OCI-LY1 (cell line): ENCODE measurements around the gene GRIK3.

Experiments used
- H2AFZ ChIP-seq: fragments of 200-600 bp; sonication (generic), shearing (Covaris generic); 2 replicates; pipeline ENCODE4 v1.6.0; 2014; ENCODE audit warnings: antibody characterized with exemption, mild to moderate bottlenecking, low read length
- H3F3A ChIP-seq: fragments of 200-600 bp; sonication (generic), shearing (Covaris generic); 2 replicates; pipeline ENCODE4 v1.6.0; 2014; ENCODE audit warnings: mild to moderate bottlenecking, antibody characterized with exemption, low read length, moderate library complexity; ENCODE audit not compliant: insufficient read depth
- H3K27ac ChIP-seq: fragments of 200-600 bp; sonication (generic); 2 replicates; pipeline ENCODE4 v1.5.1; 2014; ENCODE audit warnings: low read length, mixed run types, mild to moderate bottlenecking, low read depth; ENCODE audit not compliant: poor library complexity, severe bottlenecking
- H3K27me3 ChIP-seq: fragments of 200-600 bp; sonication (generic); 2 replicates; pipeline ENCODE4 v1.6.0; 2014; ENCODE audit warnings: antibody characterized with exemption, mild to moderate bottlenecking, low read length, moderate library complexity; ENCODE audit not compliant: insufficient read depth
- H3K36me3 ChIP-seq: fragments of 200-600 bp; sonication (generic); 2 replicates; pipeline ENCODE4 v1.6.1; 2014; ENCODE audit warnings: mild to moderate bottlenecking, antibody characterized with exemption, low read length, moderate library complexity, mixed read lengths; ENCODE audit not compliant: insufficient read depth
- H3K4me1 ChIP-seq: fragments of 200-600 bp; sonication (generic); 2 replicates; pipeline ENCODE4 v1.5.1; 2014; ENCODE audit warnings: mild to moderate bottlenecking, low read length, moderate library complexity; ENCODE audit not compliant: insufficient read depth, severe bottlenecking
- H3K4me2 ChIP-seq: fragments of 200-600 bp; sonication (generic), shearing (Covaris generic); 2 replicates; pipeline ENCODE4 v1.6.1; 2014; ENCODE audit warnings: low read length
- H3K4me3 ChIP-seq: fragments of 200-600 bp; sonication (generic); 2 replicates; pipeline ENCODE4 v1.5.1; 2014; ENCODE audit warnings: low read length, low read depth, mild to moderate bottlenecking, mixed read lengths; ENCODE audit not compliant: poor library complexity, severe bottlenecking
- H3K79me2 ChIP-seq: fragments of 200-600 bp; shearing (Covaris generic); 2 replicates; pipeline ENCODE4 v1.6.1; 2016; ENCODE audit warnings: mixed run types, low read length, mixed read lengths; ENCODE audit not compliant: insufficient read depth
- H3K9ac ChIP-seq: fragments of 200-600 bp; sonication (generic), shearing (Covaris generic); 2 replicates; pipeline ENCODE4 v1.6.1; 2014; ENCODE audit warnings: mild to moderate bottlenecking, low read length, mixed read lengths
- H3K9me2 ChIP-seq: fragments of 200-600 bp; sonication (generic), shearing (Covaris generic); 2 replicates; pipeline ENCODE4 v1.6.1; 2014; ENCODE audit warnings: low read depth, mild to moderate bottlenecking, low read length, mixed read lengths
- H3K9me3 ChIP-seq: fragments of 200-600 bp; shearing (Covaris generic); 2 replicates; pipeline ENCODE4 v1.6.1; 2014; ENCODE audit warnings: low read length, mixed read lengths
- H4K20me1 ChIP-seq: fragments of 200-600 bp; sonication (generic), shearing (Covaris generic); 2 replicates; pipeline ENCODE4 v1.6.0; 2016; ENCODE audit warnings: mild to moderate bottlenecking, low read length; ENCODE audit not compliant: insufficient read depth
- CTCF ChIP-seq: fragments of 200-600 bp; sonication (generic), shearing (Covaris generic); IDR thresholded peaks from 2 replicates; pipeline ENCODE4 v1.5.1; 2017; ENCODE audit warnings: mild to moderate bottlenecking, antibody characterized with exemption, low read length, moderate library complexity, mixed read lengths
- EZH2 ChIP-seq: fragments of 200-600 bp; sonication (generic), shearing (Covaris generic); IDR thresholded peaks from 2 replicates; pipeline ENCODE4 v1.8.0; 2017; ENCODE audit warnings: borderline replicate concordance, mixed run types, mild to moderate bottlenecking, antibody characterized with exemption, low read length, moderate library complexity, mixed read lengths

Gene GRIK3

GRCh38 chr1:36807262-36807661 is 227.1 kb downstream of the GRIK3 start:
- Histone ChIP-seq H3K27me3 (peaks cover 7% of the 10 kb centered on the region; the same call in 1 of the 2 replicates), H3K4me1 (no peaks in the 10 kb centered on the region), H4K20me1 (no peaks in the 10 kb centered on the region), H3F3A (no peaks in the 10 kb centered on the region), H3K9me3 (no peaks in the 10 kb centered on the region), H3K79me2 (no peaks in the 10 kb centered on the region), H3K36me3 (no peaks in the 10 kb centered on the region), H3K27ac (no peak overlapping the region), H3K9ac (no peak overlapping the region), H3K4me2 (no peak overlapping the region), H2AFZ (no peak overlapping the region), H3K9me2 (no peaks in the 10 kb centered on the region), H3K4me3 (no peak overlapping the region)
- TF ChIP-seq CTCF = no peak
- no peak for TF ChIP-seq EZH2

- H3K27me3 ChIP-seq = peaks cover 12% of the 10 kb centered on the region; the same call in 1 of the 2 replicates
- no peaks in the 10 kb centered on the region for H3K4me1 ChIP-seq
- H3K27ac ChIP-seq = no peak overlapping the region
- no peak overlapping the region for H2AFZ ChIP-seq
- H3K79me2 ChIP-seq = no peaks in the 10 kb centered on the region
- no peak overlapping the region for H3K4me3 ChIP-seq
- H3K36me3 ChIP-seq = no peaks in the 10 kb centered on the region
- no peaks in the 10 kb centered on the region for H3K9me2 ChIP-seq
- no peak for TF ChIP-seq CTCF
- no peak for TF ChIP-seq EZH2
- no peaks in the 10 kb centered on the region for H3K9me3 ChIP-seq
- no peak overlapping the region for H3K4me2 ChIP-seq
- H4K20me1 ChIP-seq = no peaks in the 10 kb centered on the region
- no peaks in the 10 kb centered on the region for H3F3A ChIP-seq
- H3K9ac ChIP-seq = no peak overlapping the region
Observed at GRCh38 chr1:36805979-36806640, 228.2 kb downstream of the GRIK3 start.

GRCh38 chr1:36804669-36805314 is 229.5 kb downstream of the GRIK3 start:
- Histone ChIP-seq H3K4me3 (no peak overlapping the region), H3K27me3 (peaks cover 12% of the 10 kb centered on the region; the same call in 1 of the 2 replicates), H3K4me2 (no peak overlapping the region), H3K79me2 (no peaks in the 10 kb centered on the region), H3K9me3 (no peaks in the 10 kb centered on the region), H4K20me1 (no peaks in the 10 kb centered on the region), H3K4me1 (no peaks in the 10 kb centered on the region), H3K27ac (no peak overlapping the region), H2AFZ (no peak overlapping the region), H3K9me2 (no peaks in the 10 kb centered on the region), H3K9ac (no peak overlapping the region), H3F3A (no peaks in the 10 kb centered on the region), H3K36me3 (no peaks in the 10 kb centered on the region)
- TF ChIP-seq CTCF (no peak), EZH2 (no peak)
